Neural progenitor cell (in vitro differentiated cells): ENCODE measurements around the gene POU2AF1. TPM values are rescaled to one million over a fixed set of nuclear protein-coding genes. Genes with fewer than 3 reads are reported as not detected.

Source experiments
- DNase-seq: peaks from one replicate; pipeline ENCODE4 v3.0.0-alpha.2; 2016; ENCODE audit warnings: low spot score
- H2AFZ ChIP-seq: fragments of 200-600 bp; sonication (generic); replicated peaks from 2 replicates; pipeline ENCODE4 v1.6.1; 2016; ENCODE audit warnings: antibody characterized with exemption
- H3F3A ChIP-seq: fragments of 200-600 bp; sonication (generic); 2 replicates; pipeline ENCODE4 v1.6.1; 2016; ENCODE audit warnings: antibody characterized with exemption, low read depth
- H3K27ac ChIP-seq: fragments of 200-600 bp; sonication (generic); 2 replicates; pipeline ENCODE4 v1.5.1; 2016; ENCODE audit warnings: mild to moderate bottlenecking
- H3K27me3 ChIP-seq: fragments of 200-600 bp; sonication (generic); 2 replicates; pipeline ENCODE4 v1.6.1; 2016; ENCODE audit warnings: mild to moderate bottlenecking, moderate library complexity
- H3K36me3 ChIP-seq: fragments of 200-600 bp; sonication (generic); 2 replicates; pipeline ENCODE4 v1.5.1; 2016
- H3K4me1 ChIP-seq: fragments of 200-600 bp; sonication (generic); 2 replicates; pipeline ENCODE4 v1.6.1; 2016; ENCODE audit warnings: mixed run types
- H3K4me2 ChIP-seq: fragments of 200-600 bp; sonication (generic); 2 replicates; pipeline ENCODE4 v1.6.1; 2016
- H3K4me3 ChIP-seq: fragments of 200-600 bp; sonication (generic); 2 replicates; pipeline ENCODE4 v1.5.1; 2016
- H3K79me2 ChIP-seq: fragments of 200-600 bp; sonication (generic); 2 replicates; pipeline ENCODE4 v1.6.1; 2016; ENCODE audit warnings: low read depth
- H3K9ac ChIP-seq: fragments of 200-600 bp; sonication (generic); 2 replicates; pipeline ENCODE4 v1.6.1; 2016
- H3K9me3 ChIP-seq: fragments of 200-600 bp; sonication (generic); 2 replicates; pipeline ENCODE4 v1.5.1; 2016; ENCODE audit warnings: low read depth
- H4K20me1 ChIP-seq: fragments of 200-600 bp; sonication (generic); 2 replicates; pipeline ENCODE4 v1.6.1; 2016; ENCODE audit warnings: low read depth
- H3K27ac Mint-ChIP-seq: 3 replicates; pipeline ENCODE4 v1.8.0; 2021; ENCODE audit warnings: mixed read lengths
- H3K27me3 Mint-ChIP-seq: 2 replicates; pipeline ENCODE4 v1.8.0; 2022; ENCODE audit warnings: low read depth, mild to moderate bottlenecking, inconsistent platforms, moderate library complexity, mixed read lengths; ENCODE audit not compliant: insufficient read depth
- H3K36me3 Mint-ChIP-seq: 3 replicates; pipeline ENCODE4 v1.8.0; 2021; ENCODE audit warnings: mixed read lengths
- H3K4me1 Mint-ChIP-seq: 3 replicates; pipeline ENCODE4 v1.8.0; 2021; ENCODE audit warnings: mixed read lengths
- H3K4me3 Mint-ChIP-seq: 3 replicates; pipeline ENCODE4 v1.8.0; 2021; ENCODE audit warnings: mild to moderate bottlenecking, moderate library complexity, mixed read lengths
- H3K9me3 Mint-ChIP-seq: 3 replicates; pipeline ENCODE4 v1.8.0; 2020; ENCODE audit warnings: mixed read lengths
- EZH2 ChIP-seq: fragments of 200-600 bp; sonication (generic); IDR thresholded peaks from 2 replicates; pipeline ENCODE4 v1.6.1; 2017; ENCODE audit warnings: antibody characterized with exemption, mild to moderate bottlenecking, moderate library complexity
- EZH2phosphoT487 ChIP-seq: fragments of 200-600 bp; sonication (generic); IDR thresholded peaks from 2 replicates; pipeline ENCODE4 v1.6.1; 2017; ENCODE audit warnings: antibody characterized with exemption
- total RNA-seq: library from RNA; depleted of rRNA; stranded (reverse); fragments of >200 nt; gene quantifications from 2 replicates; pipeline ENCODE4 v1.2.3, GENCODE V29; 2015; ENCODE audit warnings: low replicate concordance
- TF ChIP-seq, protein P1 (sequence below): fragments of 200-600 bp; sonication (generic); IDR thresholded peaks from 2 replicates; pipeline ENCODE4 v1.5.1; 2017; ENCODE audit warnings: antibody characterized with exemption, mild to moderate bottlenecking

The POU2AF1 gene
- total RNA-seq, 1 donor from 2014 or later = not detected

GRCh38 chr11:111308140-111308539 is 70.9 kb downstream of the POU2AF1 start:
- peaks cover 7% of the 10 kb centered on the region for H3K4me1 Mint-ChIP-seq
- H3K27ac ChIP-seq = no peak overlapping the region
- no peaks in the 10 kb centered on the region for H3K36me3 Mint-ChIP-seq
- no peaks in the 10 kb centered on the region for H3K36me3 ChIP-seq
- H3K4me3 ChIP-seq = no peak overlapping the region
- no peaks in the 10 kb centered on the region for H3K9me3 ChIP-seq
- peaks cover 8% of the 10 kb centered on the region for H3K27me3 Mint-ChIP-seq
- no peaks in the 10 kb centered on the region for H4K20me1 ChIP-seq
- no peak overlapping the region for H2AFZ ChIP-seq
- H3K4me1 ChIP-seq = no peaks in the 10 kb centered on the region
- DNase-seq = no peak
- H3F3A ChIP-seq = no peaks in the 10 kb centered on the region
- TF ChIP-seq EZH2phosphoT487 = no peak
- TF ChIP-seq, protein P1, sequence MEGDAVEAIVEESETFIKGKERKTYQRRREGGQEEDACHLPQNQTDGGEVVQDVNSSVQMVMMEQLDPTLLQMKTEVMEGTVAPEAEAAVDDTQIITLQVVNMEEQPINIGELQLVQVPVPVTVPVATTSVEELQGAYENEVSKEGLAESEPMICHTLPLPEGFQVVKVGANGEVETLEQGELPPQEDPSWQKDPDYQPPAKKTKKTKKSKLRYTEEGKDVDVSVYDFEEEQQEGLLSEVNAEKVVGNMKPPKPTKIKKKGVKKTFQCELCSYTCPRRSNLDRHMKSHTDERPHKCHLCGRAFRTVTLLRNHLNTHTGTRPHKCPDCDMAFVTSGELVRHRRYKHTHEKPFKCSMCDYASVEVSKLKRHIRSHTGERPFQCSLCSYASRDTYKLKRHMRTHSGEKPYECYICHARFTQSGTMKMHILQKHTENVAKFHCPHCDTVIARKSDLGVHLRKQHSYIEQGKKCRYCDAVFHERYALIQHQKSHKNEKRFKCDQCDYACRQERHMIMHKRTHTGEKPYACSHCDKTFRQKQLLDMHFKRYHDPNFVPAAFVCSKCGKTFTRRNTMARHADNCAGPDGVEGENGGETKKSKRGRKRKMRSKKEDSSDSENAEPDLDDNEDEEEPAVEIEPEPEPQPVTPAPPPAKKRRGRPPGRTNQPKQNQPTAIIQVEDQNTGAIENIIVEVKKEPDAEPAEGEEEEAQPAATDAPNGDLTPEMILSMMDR = no peak
- no peak for TF ChIP-seq EZH2
- H3K27me3 ChIP-seq = no peaks in the 10 kb centered on the region
- no peaks in the 10 kb centered on the region for H3K79me2 ChIP-seq
- no peak overlapping the region for H3K4me3 Mint-ChIP-seq
- no peak overlapping the region for H3K27ac Mint-ChIP-seq
- H3K4me2 ChIP-seq = no peak overlapping the region
- H3K9ac ChIP-seq = no peak overlapping the region
- no peaks in the 10 kb centered on the region for H3K9me3 Mint-ChIP-seq

- Mint-ChIP-seq H3K4me1 (peaks cover 11% of the 10 kb centered on the region), H3K27me3 (peaks cover 10% of the 10 kb centered on the region), H3K36me3 (no peaks in the 10 kb centered on the region), H3K27ac (no peak overlapping the region), H3K9me3 (no peaks in the 10 kb centered on the region), H3K4me3 (no peak overlapping the region)
- TF ChIP-seq EZH2 (no peak), EZH2phosphoT487 (no peak)
- TF ChIP-seq, protein P1 = no peak
- Histone ChIP-seq H3K9ac (no peak overlapping the region), H2AFZ (no peak overlapping the region), H3K79me2 (no peaks in the 10 kb centered on the region), H3K4me1 (no peaks in the 10 kb centered on the region), H3K4me3 (no peak overlapping the region), H3K27ac (no peak overlapping the region), H3K4me2 (no peak overlapping the region), H4K20me1 (no peaks in the 10 kb centered on the region), H3F3A (no peaks in the 10 kb centered on the region), H3K36me3 (no peaks in the 10 kb centered on the region), H3K9me3 (no peaks in the 10 kb centered on the region), H3K27me3 (peaks cover 4% of the 10 kb centered on the region)
- no peak for DNase-seq
These were observed 71.5 kb downstream of the POU2AF1 start for GRCh38 chr11:111307472-111308108.

GRCh38 chr11:111306321-111306720 is 72.8 kb downstream of the POU2AF1 start:
- no peak for DNase-seq
- peaks cover 10% of the 10 kb centered on the region for H3K27me3 Mint-ChIP-seq
- Histone ChIP-seq H3K79me2 (no peaks in the 10 kb centered on the region), H3F3A (no peaks in the 10 kb centered on the region), H3K9me3 (no peaks in the 10 kb centered on the region), H3K4me3 (no peak overlapping the region), H3K27ac (no peak overlapping the region), H3K27me3 (peaks cover 13% of the 10 kb centered on the region), H3K4me2 (no peak overlapping the region), H2AFZ (no peak overlapping the region), H4K20me1 (no peaks in the 10 kb centered on the region), H3K36me3 (no peaks in the 10 kb centered on the region), H3K9ac (no peak overlapping the region), H3K4me1 (no peaks in the 10 kb centered on the region)
- H3K9me3 Mint-ChIP-seq = no peaks in the 10 kb centered on the region
- H3K4me1 Mint-ChIP-seq = peaks cover 12% of the 10 kb centered on the region
- TF ChIP-seq EZH2 (no peak), EZH2phosphoT487 (no peak)
- TF ChIP-seq, protein P1 = no peak
- no peaks in the 10 kb centered on the region for H3K36me3 Mint-ChIP-seq
- H3K4me3 Mint-ChIP-seq = no peak overlapping the region
- H3K27ac Mint-ChIP-seq = no peak overlapping the region
